Caco-2 (cell line): Measurements from ENCODE around the gene FAM200B. TPM values are rescaled to one million over a fixed set of nuclear protein-coding genes. Genes with fewer than 3 reads are reported as not detected.

Experiments used
- Bru-seq: library from RNA; stranded (reverse); fragments of 400-500 nt; gene quantifications from one replicate; lab custom pipeline; 2021; lab: Mats Ljungman, UMichigan
- BruChase-seq, 2 experiments: library from RNA; stranded (reverse); fragments of 400-500 nt; gene quantifications; one replicate each; lab custom pipeline; 2021; lab: Mats Ljungman, UMichigan
- BruUV-seq: library from RNA; stranded (reverse); fragments of 400-500 nt; replicated peaks from 2 replicates; lab custom pipeline; 2021; lab: Mats Ljungman, UMichigan
- CTCF ChIA-PET: fragments of 300-600 bp; sonication (Branson Sonifier 250); formaldehyde crosslinking; loops from one replicate; lab custom pipeline; 2022; ENCODE audit warnings: antibody characterized with exemption; lab: Charles Lee
- POLR2A ChIA-PET: fragments of 300-600 bp; sonication (Branson Sonifier 250); formaldehyde crosslinking; loops from one replicate; lab custom pipeline; 2022; ENCODE audit warnings: antibody characterized with exemption; lab: Charles Lee
- DNase-seq, 2 experiments: peaks; one replicate each; pipeline versions ENCODE4 v3.0.0 to v3.0.0-alpha.2; 2020 to 2022
- H3K27me3 ChIP-seq: replicated peaks from 2 replicates; pipeline ENCODE4 v1.6.0; 2011; ENCODE audit warnings: low read length; ENCODE audit not compliant: control insufficient read depth, insufficient read depth
- H3K36me3 ChIP-seq: 2 replicates; pipeline ENCODE4 v1.5.1; 2011; ENCODE audit warnings: low read length; ENCODE audit not compliant: control insufficient read depth, insufficient read depth
- H3K4me1 ChIP-seq: fragments of 250-450 bp; sonication (Bioruptor Pico); 2 replicates; pipeline ENCODE4 v1.5.1; 2020; ENCODE audit warnings: mild to moderate bottlenecking
- H3K4me3 ChIP-seq: 2 replicates; pipeline ENCODE4 v1.5.1; 2011; ENCODE audit warnings: low read depth, mild to moderate bottlenecking, control low read depth, low read length
- H3K9me3 ChIP-seq: fragments of 250-450 bp; sonication (Bioruptor Pico); 2 replicates; pipeline ENCODE4 v1.5.1; 2020; ENCODE audit warnings: mild to moderate bottlenecking, moderate library complexity
- H3K27ac Mint-ChIP-seq: one replicate; pipeline ENCODE4 v1.8.0; 2022; ENCODE audit warnings: mixed read lengths; ENCODE audit not compliant: unreplicated experiment
- H3K27me3 Mint-ChIP-seq: one replicate; pipeline ENCODE4 v1.8.0; 2022; ENCODE audit warnings: mixed read lengths; ENCODE audit not compliant: insufficient read depth, unreplicated experiment
- H3K36me3 Mint-ChIP-seq: one replicate; pipeline ENCODE4 v1.8.0; 2022; ENCODE audit warnings: mild to moderate bottlenecking, mixed read lengths; ENCODE audit not compliant: insufficient read depth, unreplicated experiment
- H3K4me1 Mint-ChIP-seq: one replicate; pipeline ENCODE4 v1.8.0; 2022; ENCODE audit warnings: low read depth, mixed read lengths; ENCODE audit not compliant: unreplicated experiment
- H3K4me3 Mint-ChIP-seq: one replicate; pipeline ENCODE4 v1.8.0; 2022; ENCODE audit warnings: mild to moderate bottlenecking, moderate library complexity, mixed read lengths; ENCODE audit not compliant: unreplicated experiment
- H3K9me3 Mint-ChIP-seq: one replicate; pipeline ENCODE4 v1.8.0; 2022; ENCODE audit warnings: mixed read lengths; ENCODE audit not compliant: unreplicated experiment
- intact Hi-C: fragments of 100-400 bp; cut with micrococcal nuclease; formaldehyde crosslinking; loops from one replicate; pipeline ENCODE4 v1.10.0; 2022; ENCODE audit not compliant: unreplicated experiment
- long read RNA-seq: library from polyadenylated mRNA; stranded (forward); transcript quantifications from one replicate; pipeline ENCODE4 v2.0.0, GENCODE V29; 2022
- total RNA-seq: library from RNA; stranded (reverse); gene quantifications from 2 replicates; pipeline ENCODE4 v1.2.3, GENCODE V29; 2022
- TF ChIP-seq, protein P1 (sequence below), 2 experiments: fragments of 200-600 bp in 1 of 2; IDR thresholded peaks; 1 replicate in 1 of 2; 2 replicates in 1 of 2; pipeline versions ENCODE4 v1.5.1 to v1.8.0; 2011 to 2022; ENCODE audit warnings: antibody characterized with exemption in 1 of 2, control low read depth in 1 of 2, inconsistent platforms in 1 of 2, low read depth in 1 of 2, low read length in 1 of 2, mild to moderate bottlenecking in 1 of 2, moderate library complexity in 1 of 2; ENCODE audit not compliant: insufficient read depth in 1 of 2, severe bottlenecking in 1 of 2, unreplicated experiment in 1 of 2

FAM200B gene
- 15.5 and 16.6 TPM in 2 replicates for total RNA-seq
- Bru-seq, nascent RNA, result percentile 88 among the genes with signal in this experiment
- BruChase-seq, experiment 1, labeled RNA remaining after a 2-hour chase, result percentile 75 among the genes with signal in this experiment
- BruChase-seq, experiment 2, labeled RNA remaining after a 6-hour chase, result percentile 74 among the genes with signal in this experiment
- long read RNA-seq, full-length matches to known transcripts, result 15 of 17 reads
- long read RNA-seq, partial matches to known transcripts, result 0 of 17 reads
- long read RNA-seq, other reads (novel, unspliced or antisense), result 2 of 17 reads

DNA sequence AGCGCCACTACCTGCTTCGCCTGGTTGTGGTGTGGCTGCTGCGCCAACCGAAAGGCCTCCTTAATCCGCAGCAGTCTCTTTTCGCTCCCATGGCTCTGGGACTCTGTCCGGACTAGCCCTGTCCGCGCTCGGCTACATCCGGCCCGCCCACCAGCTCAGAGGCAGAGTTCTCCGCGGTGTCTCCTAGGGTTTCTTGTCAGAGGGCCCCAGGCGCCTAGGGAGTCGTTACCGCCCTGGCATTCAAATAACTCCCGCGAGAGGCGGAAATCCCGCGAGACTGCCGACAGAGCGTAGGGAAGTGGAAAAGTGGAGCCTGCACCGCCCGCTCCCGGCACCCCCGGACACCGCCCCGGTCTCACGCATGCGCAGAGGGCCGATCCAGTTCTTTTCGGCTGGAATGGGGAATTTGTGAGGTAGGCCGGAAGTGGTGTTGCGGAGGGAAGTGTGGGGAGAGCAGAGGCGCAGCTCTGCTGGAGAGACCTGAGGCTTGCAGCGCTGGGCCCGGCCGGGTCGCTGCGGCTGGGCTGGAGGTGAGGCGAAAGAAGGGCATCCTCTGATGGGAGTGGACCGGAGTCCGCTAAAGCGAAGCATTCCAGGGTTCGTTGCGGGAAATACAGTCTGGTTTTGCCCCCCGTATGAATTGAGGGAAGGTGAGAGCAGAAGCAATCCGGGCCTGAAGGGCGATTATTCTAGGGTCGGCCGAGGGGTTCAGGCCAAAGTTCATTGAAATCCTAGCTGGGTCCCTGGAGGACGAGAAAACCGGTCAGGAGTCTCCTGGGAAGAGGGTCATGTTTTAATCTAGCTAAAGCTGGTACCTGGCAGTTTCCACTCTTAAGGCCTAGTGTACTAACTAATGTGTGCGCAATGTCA, at the start of gene FAM200B:
Gene FAM200B, plus strand, starts transcription at position 456 of the 870 bp plus-strand sequence. CDS start 5,151 bp downstream, outside the sequence.
- Histone ChIP-seq H3K36me3 (no peaks in the 10 kb centered on the region), H3K4me3 (peak within 1 kb of the TSS; percentile 72), H3K27me3 (no peaks in the 10 kb centered on the region), H3K4me1 (peaks cover 36% of the 10 kb centered on the region), H3K9me3 (no peaks in the 10 kb centered on the region)
- no peaks in the 10 kb centered on the region for H3K27me3 Mint-ChIP-seq
- BruUV-seq, result TSS peak; percentile 74
- intact Hi-C loops, result loop anchor here (1.0 kb wide), 2 partner anchors 26 to 202 kb away; partner anchors contain the start of gene FBXL5
- no peaks in the 10 kb centered on the region for H3K9me3 Mint-ChIP-seq
- POLR2A ChIA-PET, result interaction anchor here (0.5 to 2.0 kb wide), 9 partner anchors 9 to 202 kb away, joined by 3 to 6 read pairs (median 3); partner anchors contain the start of gene FBXL5
- H3K36me3 Mint-ChIP-seq, result peaks cover 19% of the 10 kb centered on the region
- CTCF ChIA-PET, result interaction anchor here (0.9 to 1.1 kb wide), 4 partner anchors 9 to 202 kb away, joined by 3 to 5 read pairs (median 3); no protein-coding TSS in a partner anchor
- TF ChIP-seq, protein P1, sequence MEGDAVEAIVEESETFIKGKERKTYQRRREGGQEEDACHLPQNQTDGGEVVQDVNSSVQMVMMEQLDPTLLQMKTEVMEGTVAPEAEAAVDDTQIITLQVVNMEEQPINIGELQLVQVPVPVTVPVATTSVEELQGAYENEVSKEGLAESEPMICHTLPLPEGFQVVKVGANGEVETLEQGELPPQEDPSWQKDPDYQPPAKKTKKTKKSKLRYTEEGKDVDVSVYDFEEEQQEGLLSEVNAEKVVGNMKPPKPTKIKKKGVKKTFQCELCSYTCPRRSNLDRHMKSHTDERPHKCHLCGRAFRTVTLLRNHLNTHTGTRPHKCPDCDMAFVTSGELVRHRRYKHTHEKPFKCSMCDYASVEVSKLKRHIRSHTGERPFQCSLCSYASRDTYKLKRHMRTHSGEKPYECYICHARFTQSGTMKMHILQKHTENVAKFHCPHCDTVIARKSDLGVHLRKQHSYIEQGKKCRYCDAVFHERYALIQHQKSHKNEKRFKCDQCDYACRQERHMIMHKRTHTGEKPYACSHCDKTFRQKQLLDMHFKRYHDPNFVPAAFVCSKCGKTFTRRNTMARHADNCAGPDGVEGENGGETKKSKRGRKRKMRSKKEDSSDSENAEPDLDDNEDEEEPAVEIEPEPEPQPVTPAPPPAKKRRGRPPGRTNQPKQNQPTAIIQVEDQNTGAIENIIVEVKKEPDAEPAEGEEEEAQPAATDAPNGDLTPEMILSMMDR (IDR thresholded peaks at IDR 0.05; ENCODE audit: insufficient read depth in 1 of 2, low read depth in 1 of 2, low read length in 1 of 2, severe bottlenecking in 1 of 2, unreplicated experiment in 1 of 2), result no peak
- H3K4me1 Mint-ChIP-seq, result peaks cover 36% of the 10 kb centered on the region
- peak within 1 kb of the TSS; percentile 95 for H3K4me3 Mint-ChIP-seq
- peak; percentile 99 to 100 for DNase-seq
- peak within 1 kb of the TSS; percentile 97 for H3K27ac Mint-ChIP-seq

DNA sequence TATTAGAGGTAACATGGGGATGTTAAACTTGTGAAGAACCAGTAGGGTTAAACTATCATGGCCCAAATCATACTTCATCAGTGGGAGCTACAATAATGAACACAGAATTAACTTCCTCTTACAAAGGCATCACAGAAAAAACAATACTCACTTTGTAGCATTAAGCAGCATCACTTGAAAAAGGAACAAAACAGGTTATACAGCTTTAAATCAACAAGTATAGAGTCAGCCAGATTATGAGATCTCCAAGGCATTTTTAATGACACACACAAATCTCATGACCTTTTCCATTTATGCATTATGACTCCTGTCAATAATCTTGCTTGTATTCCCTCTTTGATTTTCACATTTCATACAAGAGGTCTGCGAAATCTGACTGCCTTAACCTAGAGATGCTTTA, 44.8 kb upstream of the FAM200B start:
- Mint-ChIP-seq H3K27ac (no peak overlapping the region), H3K36me3 (peaks cover 30% of the 10 kb centered on the region), H3K9me3 (no peaks in the 10 kb centered on the region), H3K4me1 (no peaks in the 10 kb centered on the region), H3K27me3 (no peaks in the 10 kb centered on the region), H3K4me3 (no peak overlapping the region)
- BruUV-seq, result no TSS peak
- TF ChIP-seq, protein P1 (IDR thresholded peaks at IDR 0.05; ENCODE audit: insufficient read depth in 1 of 2, low read depth in 1 of 2, low read length in 1 of 2, severe bottlenecking in 1 of 2, unreplicated experiment in 1 of 2), result no peak
- H3K9me3 ChIP-seq, result no peaks in the 10 kb centered on the region
- no peak for DNase-seq
- no peaks in the 10 kb centered on the region for H3K4me1 ChIP-seq
- intact Hi-C loops, result no loop called here
- H3K27me3 ChIP-seq, result no peaks in the 10 kb centered on the region
- H3K36me3 ChIP-seq, result no peaks in the 10 kb centered on the region
- ChIA-PET POLR2A (no interaction called here), CTCF (no interaction called here)
- no peak overlapping the region for H3K4me3 ChIP-seq

DNA sequence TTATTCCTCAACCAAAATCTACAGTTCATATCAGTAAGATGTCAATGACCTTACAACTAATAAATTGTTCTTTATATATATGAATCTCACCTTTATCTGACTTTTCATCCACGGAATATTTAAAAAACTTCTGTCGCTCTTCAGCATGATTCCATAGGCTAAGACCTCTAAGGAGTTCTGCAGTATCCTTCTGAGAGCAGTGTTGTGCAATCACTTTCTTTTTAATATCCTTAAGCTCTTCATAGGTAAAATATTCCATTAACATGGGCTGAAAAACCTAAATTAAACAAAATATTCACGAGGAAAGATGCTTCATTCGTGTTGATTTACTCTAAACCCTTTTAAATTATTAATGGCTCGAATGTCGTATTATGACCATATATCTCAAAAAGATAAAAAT, 43.2 kb upstream of the FAM200B start:
- intact Hi-C loops, result no loop called here
- DNase-seq, result no peak
- H3K4me3 ChIP-seq, result no peak overlapping the region
- POLR2A ChIA-PET, result no interaction called here
- no TSS peak for BruUV-seq
- no peaks in the 10 kb centered on the region for H3K4me1 ChIP-seq
- Mint-ChIP-seq H3K27ac (no peak overlapping the region), H3K4me3 (no peak overlapping the region), H3K4me1 (no peaks in the 10 kb centered on the region), H3K36me3 (peaks cover 21% of the 10 kb centered on the region), H3K27me3 (no peaks in the 10 kb centered on the region), H3K9me3 (no peaks in the 10 kb centered on the region)
- H3K27me3 ChIP-seq, result no peaks in the 10 kb centered on the region
- TF ChIP-seq, protein P1 (IDR thresholded peaks at IDR 0.05; ENCODE audit: insufficient read depth in 1 of 2, low read depth in 1 of 2, low read length in 1 of 2, severe bottlenecking in 1 of 2, unreplicated experiment in 1 of 2), result no peak
- CTCF ChIA-PET, result no interaction called here
- H3K36me3 ChIP-seq, result no peaks in the 10 kb centered on the region
- no peaks in the 10 kb centered on the region for H3K9me3 ChIP-seq
